NCI-H1417 (cell line): ENCODE data around the gene SLC25A34.
A peak's percentile ranks its signal among the peaks of the same experiment; 100 is the strongest.

ENCODE experiments used
- DNase-seq, 3 experiments: peaks; one replicate each; lab custom pipeline; 2025; lab: John Stamatoyannopoulos, UW

SLC25A34 gene

GRCh38 chr1:15714406-15715136, 21.5 kb upstream of the SLC25A34 start:
- no peak for DNase-seq

GRCh38 chr1:15717418-15718125, 18.5 kb upstream of the SLC25A34 start:
- DNase-seq, result peak in 2 of 3 experiments; percentile 10 to 55

GRCh38 chr1:15718199-15718601, 17.9 kb upstream of the SLC25A34 start:
- no peak for DNase-seq

GRCh38 chr1:15719381-15720120, 16.5 kb upstream of the SLC25A34 start:
- DNase-seq, result no peak

- no peak for DNase-seq
These were observed 15.2 kb upstream of the SLC25A34 start for GRCh38 chr1:15720861-15721260.

- DNase-seq, result no peak
These were observed 13.6 kb upstream of the SLC25A34 start for GRCh38 chr1:15722411-15722810.

GRCh38 chr1:15722836-15723532, 13.1 kb upstream of the SLC25A34 start:
- no peak for DNase-seq

- no peak for DNase-seq
These were observed 12.3 kb upstream of the SLC25A34 start for GRCh38 chr1:15723631-15724246.

- no peak for DNase-seq
These were observed 10.8 kb upstream of the SLC25A34 start for GRCh38 chr1:15724949-15725880.

- DNase-seq, result no peak
These were observed 9.6 kb upstream of the SLC25A34 start for GRCh38 chr1:15726508-15726907.

GRCh38 chr1:15727021-15727420, 9.0 kb upstream of the SLC25A34 start:
- no peak for DNase-seq

- no peak for DNase-seq
These were observed 8.6 kb upstream of the SLC25A34 start for GRCh38 chr1:15727424-15727823.

- DNase-seq, result no peak
These were observed 8.1 kb upstream of the SLC25A34 start for GRCh38 chr1:15727866-15728534.

- no peak for DNase-seq
These were observed 7.0 kb upstream of the SLC25A34 start for GRCh38 chr1:15728937-15729657.

- DNase-seq, result no peak
These were observed 5.6 kb upstream of the SLC25A34 start for GRCh38 chr1:15730423-15730822.

GRCh38 chr1:15730936-15731335, 5.1 kb upstream of the SLC25A34 start:
- DNase-seq, result no peak

- DNase-seq, result no peak
These were observed 4.0 kb upstream of the SLC25A34 start for GRCh38 chr1:15731735-15732685.

- DNase-seq, result peak in 2 of 3 experiments; percentile 55 to 73
These were observed 3.4 kb upstream of the SLC25A34 start for GRCh38 chr1:15732686-15733081.
